Keratinocyte (primary cell): Measurements from ENCODE around the gene BCAS1. TPM values are rescaled to one million over a fixed set of nuclear protein-coding genes. Genes with fewer than 3 reads are reported as not detected.

Experiments
- DNase-seq: peaks from one replicate; pipeline ENCODE4 v3.0.0-alpha.2; 2011; ENCODE audit warnings: low read depth, missing footprints, low spot score
- FAIRE-seq: peaks from 2 replicates; lab custom pipeline; 2011; peaks lifted over from hg19 to GRCh38; lab: Jason Lieb, UNC
- H2AFZ ChIP-seq: 2 replicates; pipeline ENCODE4 v1.6.0; 2012; ENCODE audit warnings: low read length, control low read depth, inconsistent platforms; ENCODE audit not compliant: control insufficient read depth
- H3K27ac ChIP-seq: 2 replicates; pipeline ENCODE4 v1.5.1; 2011; ENCODE audit warnings: low read length; ENCODE audit not compliant: control insufficient read depth, insufficient read depth
- H3K27me3 ChIP-seq: 3 replicates; pipeline ENCODE4 v1.6.0; 2011; ENCODE audit warnings: low read length; ENCODE audit not compliant: control insufficient read depth, insufficient read depth; ENCODE audit errors: extremely low read depth
- H3K36me3 ChIP-seq, 2 experiments: 2 replicates in 1 of 2; 3 replicates in 1 of 2; pipeline ENCODE4 v1.5.1; 2011; ENCODE audit warnings: low read length in 2 of 2, mild to moderate bottlenecking in 1 of 2; ENCODE audit not compliant: control insufficient read depth in 2 of 2, insufficient read depth in 2 of 2; ENCODE audit errors: extremely low read depth in 1 of 2
- H3K4me1 ChIP-seq: 3 replicates; pipeline ENCODE4 v1.5.1; 2011; ENCODE audit warnings: low read length; ENCODE audit not compliant: control insufficient read depth, insufficient read depth; ENCODE audit errors: extremely low read depth
- H3K4me2 ChIP-seq: 3 replicates; pipeline ENCODE4 v1.6.0; 2011; ENCODE audit warnings: low read depth, low read length; ENCODE audit not compliant: control insufficient read depth, insufficient read depth; ENCODE audit errors: extremely low read depth
- H3K4me3 ChIP-seq, 3 experiments: fragments of 200-600 bp in 1 of 3; sonication (generic) in 1 of 3; 2 replicates in 2 of 3; 3 replicates in 1 of 3; pipeline ENCODE4 v1.5.1; 2011 to 2016; ENCODE audit warnings: low read length in 3 of 3, mild to moderate bottlenecking in 3 of 3, control low read depth in 2 of 3, inconsistent platforms in 1 of 3, low read depth in 1 of 3, mixed read lengths in 1 of 3, mixed run types in 1 of 3, moderate library complexity in 1 of 3; ENCODE audit not compliant: control insufficient read depth in 2 of 3, insufficient read depth in 2 of 3; ENCODE audit errors: extremely low read depth in 1 of 3
- H3K79me2 ChIP-seq: 2 replicates; pipeline ENCODE4 v1.6.0; 2012; ENCODE audit warnings: low read length; ENCODE audit not compliant: control insufficient read depth, insufficient read depth
- H3K9ac ChIP-seq: 3 replicates; pipeline ENCODE4 v1.6.0; 2011; ENCODE audit warnings: low read length; ENCODE audit not compliant: control insufficient read depth, insufficient read depth; ENCODE audit errors: extremely low read depth
- H3K9me1 ChIP-seq: 3 replicates; pipeline ENCODE4 v1.6.0; 2011; ENCODE audit warnings: low read length; ENCODE audit not compliant: control insufficient read depth, insufficient read depth; ENCODE audit errors: extremely low read depth
- H3K9me3 ChIP-seq: 2 replicates; pipeline ENCODE4 v1.5.1; 2012; ENCODE audit warnings: low read depth, low read length; ENCODE audit not compliant: control insufficient read depth
- H4K20me1 ChIP-seq: 3 replicates; pipeline ENCODE4 v1.6.0; 2011; ENCODE audit warnings: low read length; ENCODE audit not compliant: control insufficient read depth, insufficient read depth; ENCODE audit errors: extremely low read depth
- EZH2 ChIP-seq: IDR thresholded peaks from one replicate; pipeline ENCODE4 v1.6.1; 2012; ENCODE audit warnings: inconsistent platforms, mild to moderate bottlenecking, low read length, moderate library complexity
- dilution Hi-C: fragments of 300-500 bp; cut with MboI; formaldehyde crosslinking; loops from one replicate; pipeline ENCODE4 v1.7.0; 2020; ENCODE audit warnings: low sequenced_read_pairs; ENCODE audit not compliant: extremely low pct_ligation_motif_present
- polyA plus RNA-seq, 5 experiments: library from polyadenylated mRNA; depleted of rRNA in 3 of 5; stranded (reverse) in 3 of 5; stranded (forward) in 1 of 5; unstranded in 1 of 5; fragments of >200 nt; gene quantifications; 1 replicate in 1 of 5; 2 replicates in 3 of 5; 3 replicates in 1 of 5; pipeline versions ENCODE4 v1.2.1 to v1.2.3, GENCODE V29; 2011 to 2012; ENCODE audit warnings: missing spikeins in 2 of 5, low read depth in 1 of 5, low replicate concordance in 1 of 5
- TF ChIP-seq, protein P1 (sequence below), 3 experiments: IDR thresholded peaks in 1 of 3; conservative IDR thresholded peaks in 1 of 3; optimal IDR thresholded peaks in 1 of 3; 2 replicates in 2 of 3; 3 replicates in 1 of 3; pipeline versions ENCODE3 to v1.5.1; 2011; ENCODE audit warnings: low read length in 3 of 3, mild to moderate bottlenecking in 3 of 3, moderate library complexity in 2 of 3, control low read depth in 1 of 3, inconsistent platforms in 1 of 3; ENCODE audit not compliant: insufficient read depth in 2 of 3; ENCODE audit errors: extremely low read depth in 1 of 3

BCAS1 gene
- polyA plus RNA-seq, 1 donor (not counting 4 experiments of a cell fraction or from before 2014, with no cell fraction given): not detected

DNA sequence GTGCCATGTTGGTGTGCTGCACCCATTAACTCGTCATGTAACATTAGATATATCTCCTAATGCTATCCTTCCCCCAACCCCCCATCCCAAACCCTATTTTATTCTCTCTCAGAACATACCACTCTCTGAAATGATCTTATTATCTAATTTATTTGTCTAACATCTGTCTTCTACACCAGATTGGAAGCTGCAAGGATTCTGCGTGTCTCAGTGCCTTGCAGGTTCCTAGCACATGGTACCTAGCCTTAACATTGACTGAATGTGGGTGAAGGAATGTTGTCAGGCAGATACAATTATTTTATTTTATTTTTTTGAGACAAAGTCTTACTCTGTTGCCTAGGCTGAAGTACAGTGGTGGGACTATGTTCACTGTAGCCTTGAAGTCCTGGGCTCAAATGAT is 124.9 kb downstream of the BCAS1 start:
- Histone ChIP-seq H4K20me1 (no peaks in the 10 kb centered on the region), H3K4me2 (no peak overlapping the region), H3K4me1 (peaks cover 18% of the 10 kb centered on the region), H3K9me1 (no peaks in the 10 kb centered on the region), H3K9ac (no peak overlapping the region), H3K79me2 (no peaks in the 10 kb centered on the region), H3K27ac (no peak overlapping the region), H3K27me3 (no peaks in the 10 kb centered on the region), H3K4me3 (no peak overlapping the region), H3K36me3 (no peaks in the 10 kb centered on the region), H3K9me3 (no peaks in the 10 kb centered on the region), H2AFZ (no peak overlapping the region)
- FAIRE-seq: no peak
- no peak for TF ChIP-seq EZH2
- TF ChIP-seq, protein P1, sequence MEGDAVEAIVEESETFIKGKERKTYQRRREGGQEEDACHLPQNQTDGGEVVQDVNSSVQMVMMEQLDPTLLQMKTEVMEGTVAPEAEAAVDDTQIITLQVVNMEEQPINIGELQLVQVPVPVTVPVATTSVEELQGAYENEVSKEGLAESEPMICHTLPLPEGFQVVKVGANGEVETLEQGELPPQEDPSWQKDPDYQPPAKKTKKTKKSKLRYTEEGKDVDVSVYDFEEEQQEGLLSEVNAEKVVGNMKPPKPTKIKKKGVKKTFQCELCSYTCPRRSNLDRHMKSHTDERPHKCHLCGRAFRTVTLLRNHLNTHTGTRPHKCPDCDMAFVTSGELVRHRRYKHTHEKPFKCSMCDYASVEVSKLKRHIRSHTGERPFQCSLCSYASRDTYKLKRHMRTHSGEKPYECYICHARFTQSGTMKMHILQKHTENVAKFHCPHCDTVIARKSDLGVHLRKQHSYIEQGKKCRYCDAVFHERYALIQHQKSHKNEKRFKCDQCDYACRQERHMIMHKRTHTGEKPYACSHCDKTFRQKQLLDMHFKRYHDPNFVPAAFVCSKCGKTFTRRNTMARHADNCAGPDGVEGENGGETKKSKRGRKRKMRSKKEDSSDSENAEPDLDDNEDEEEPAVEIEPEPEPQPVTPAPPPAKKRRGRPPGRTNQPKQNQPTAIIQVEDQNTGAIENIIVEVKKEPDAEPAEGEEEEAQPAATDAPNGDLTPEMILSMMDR (optimal IDR thresholded peaks at IDR 0.05 in 1 of 3, IDR thresholded peaks at IDR 0.05 in 1 of 3, conservative IDR thresholded peaks at IDR 0.05 in 1 of 3; ENCODE audit: extremely low read depth in 1 of 3, insufficient read depth in 2 of 3, low read length in 3 of 3): no peak
- DNase-seq: no peak
- dilution Hi-C loops: no loop called here

DNA sequence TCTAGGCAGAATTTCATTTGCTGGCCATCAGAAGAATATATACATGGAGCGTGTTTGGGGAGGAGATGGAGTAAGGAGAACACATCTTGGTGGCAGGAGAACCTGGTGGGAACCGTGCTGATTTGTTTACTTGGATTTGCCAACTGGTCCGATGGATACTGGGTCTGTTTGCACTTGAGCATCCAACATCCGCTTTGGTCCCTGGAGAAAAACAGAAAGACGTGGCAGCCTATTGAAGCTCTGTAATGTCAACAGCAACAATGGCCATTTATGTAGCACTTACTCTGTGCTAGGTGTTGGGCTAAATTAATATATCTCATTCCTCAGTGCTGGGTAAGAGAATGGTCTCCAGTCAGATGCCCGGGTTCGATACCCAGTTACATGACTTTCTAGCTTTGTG is 125.6 kb downstream of the BCAS1 start:
- FAIRE-seq: no peak
- no peaks in the 10 kb centered on the region for H4K20me1 ChIP-seq
- no peaks in the 10 kb centered on the region for H3K36me3 ChIP-seq
- H3K27me3 ChIP-seq: no peaks in the 10 kb centered on the region
- H3K27ac ChIP-seq: no peak overlapping the region
- H3K9ac ChIP-seq: no peak overlapping the region
- H3K9me3 ChIP-seq: no peaks in the 10 kb centered on the region
- no peak for TF ChIP-seq EZH2
- TF ChIP-seq, protein P1 (optimal IDR thresholded peaks at IDR 0.05 in 1 of 3, IDR thresholded peaks at IDR 0.05 in 1 of 3, conservative IDR thresholded peaks at IDR 0.05 in 1 of 3; ENCODE audit: extremely low read depth in 1 of 3, insufficient read depth in 2 of 3, low read length in 3 of 3): no peak
- no peak overlapping the region for H2AFZ ChIP-seq
- peaks cover 18% of the 10 kb centered on the region for H3K4me1 ChIP-seq
- no peak overlapping the region for H3K4me2 ChIP-seq
- no peak overlapping the region for H3K4me3 ChIP-seq
- dilution Hi-C loops: no loop called here
- no peaks in the 10 kb centered on the region for H3K9me1 ChIP-seq
- H3K79me2 ChIP-seq: no peaks in the 10 kb centered on the region
- no peak for DNase-seq
